Body of pancreas (tissue), 4 donors: Measurements from ENCODE around the gene PGM3.

ENCODE experiments used
- POLR2A ChIP-seq, 3 donors: fragments of 450-650 bp; IDR thresholded peaks; one replicate each; pipeline ENCODE4 v1.6.1; 2016; ENCODE audit warnings: antibody characterized with exemption in 3 of 3, mild to moderate bottlenecking in 2 of 3
- TF ChIP-seq, protein P1 (sequence below), 7 experiments: fragments of 450-650 bp in 4 of 7; fragments of 200-600 bp in 3 of 7; sonication (generic) in 3 of 7; IDR thresholded peaks; one replicate each; pipeline ENCODE4 v1.5.1; 2016 to 2019; ENCODE audit warnings: antibody characterized with exemption in 7 of 7

DNA sequence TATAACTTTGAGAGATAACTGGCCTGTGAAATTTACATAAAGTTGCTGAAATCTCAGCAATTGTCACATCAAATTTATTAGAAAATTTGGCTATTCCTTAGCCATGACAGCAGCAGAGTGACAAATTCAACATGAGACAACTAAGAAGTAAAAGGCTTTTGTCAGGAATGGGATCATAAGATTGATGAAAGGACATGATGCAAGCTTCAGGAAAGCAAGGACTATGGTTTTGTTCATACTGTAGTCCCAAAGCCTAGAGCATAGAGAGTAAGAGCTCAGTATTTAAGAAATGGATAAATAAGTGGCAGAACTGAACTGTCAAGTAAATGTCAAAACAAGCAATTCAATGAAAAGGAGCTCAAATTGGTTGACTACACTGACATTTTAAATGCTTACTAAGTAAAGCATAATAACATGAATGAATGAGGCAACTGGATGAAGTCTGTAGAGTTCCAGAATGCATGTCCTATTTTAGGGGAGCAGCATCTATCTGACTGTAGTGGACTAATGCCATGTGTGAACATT, 12.6 kb downstream of the PGM3 start:
- TF ChIP-seq, protein P1, sequence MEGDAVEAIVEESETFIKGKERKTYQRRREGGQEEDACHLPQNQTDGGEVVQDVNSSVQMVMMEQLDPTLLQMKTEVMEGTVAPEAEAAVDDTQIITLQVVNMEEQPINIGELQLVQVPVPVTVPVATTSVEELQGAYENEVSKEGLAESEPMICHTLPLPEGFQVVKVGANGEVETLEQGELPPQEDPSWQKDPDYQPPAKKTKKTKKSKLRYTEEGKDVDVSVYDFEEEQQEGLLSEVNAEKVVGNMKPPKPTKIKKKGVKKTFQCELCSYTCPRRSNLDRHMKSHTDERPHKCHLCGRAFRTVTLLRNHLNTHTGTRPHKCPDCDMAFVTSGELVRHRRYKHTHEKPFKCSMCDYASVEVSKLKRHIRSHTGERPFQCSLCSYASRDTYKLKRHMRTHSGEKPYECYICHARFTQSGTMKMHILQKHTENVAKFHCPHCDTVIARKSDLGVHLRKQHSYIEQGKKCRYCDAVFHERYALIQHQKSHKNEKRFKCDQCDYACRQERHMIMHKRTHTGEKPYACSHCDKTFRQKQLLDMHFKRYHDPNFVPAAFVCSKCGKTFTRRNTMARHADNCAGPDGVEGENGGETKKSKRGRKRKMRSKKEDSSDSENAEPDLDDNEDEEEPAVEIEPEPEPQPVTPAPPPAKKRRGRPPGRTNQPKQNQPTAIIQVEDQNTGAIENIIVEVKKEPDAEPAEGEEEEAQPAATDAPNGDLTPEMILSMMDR (IDR thresholded peaks at IDR 0.05), result no peak
- TF ChIP-seq POLR2A (IDR thresholded peaks at IDR 0.05), result no peak
